Measurements from ENCODE around the gene NME3.

The NME3 gene

DNA sequence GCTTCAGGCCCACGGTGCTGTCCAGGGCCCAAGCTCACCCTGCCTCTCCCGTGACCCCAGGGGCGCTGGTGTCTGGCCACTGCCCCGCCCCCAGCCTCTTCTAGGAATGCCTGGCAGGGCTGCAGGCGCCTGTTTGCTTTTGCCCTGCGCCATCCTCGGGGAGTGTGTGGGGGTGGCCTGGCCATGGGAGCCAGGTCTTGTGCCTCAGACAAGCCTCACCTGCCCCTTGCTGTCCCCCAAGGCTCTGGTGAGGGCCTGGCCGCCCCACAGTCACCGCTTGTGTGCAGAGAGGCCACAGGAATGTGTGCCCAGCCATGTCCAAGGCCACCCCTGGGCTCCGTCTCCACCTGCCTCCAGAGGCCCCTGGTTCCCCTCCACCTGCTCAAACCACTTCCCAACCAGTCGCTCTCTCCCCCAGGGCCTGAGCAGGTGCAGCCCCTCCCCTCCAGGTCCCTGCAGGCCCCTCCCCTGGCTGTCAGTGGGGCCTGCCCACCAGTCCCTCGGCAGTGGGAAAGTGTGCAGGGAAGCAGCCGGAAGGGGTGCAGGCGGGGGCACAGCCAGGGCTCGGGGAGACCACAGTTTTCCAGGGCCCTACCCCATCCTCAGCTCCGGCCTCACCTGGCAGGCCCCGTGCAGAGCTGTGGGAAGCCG is 23.0 kb upstream of the NME3 start:
- H3K4me3 ChIP-seq (replicated peaks; ENCODE audit: low read depth, low read length): no peak overlapping the region
- TF ChIP-seq, protein P1, sequence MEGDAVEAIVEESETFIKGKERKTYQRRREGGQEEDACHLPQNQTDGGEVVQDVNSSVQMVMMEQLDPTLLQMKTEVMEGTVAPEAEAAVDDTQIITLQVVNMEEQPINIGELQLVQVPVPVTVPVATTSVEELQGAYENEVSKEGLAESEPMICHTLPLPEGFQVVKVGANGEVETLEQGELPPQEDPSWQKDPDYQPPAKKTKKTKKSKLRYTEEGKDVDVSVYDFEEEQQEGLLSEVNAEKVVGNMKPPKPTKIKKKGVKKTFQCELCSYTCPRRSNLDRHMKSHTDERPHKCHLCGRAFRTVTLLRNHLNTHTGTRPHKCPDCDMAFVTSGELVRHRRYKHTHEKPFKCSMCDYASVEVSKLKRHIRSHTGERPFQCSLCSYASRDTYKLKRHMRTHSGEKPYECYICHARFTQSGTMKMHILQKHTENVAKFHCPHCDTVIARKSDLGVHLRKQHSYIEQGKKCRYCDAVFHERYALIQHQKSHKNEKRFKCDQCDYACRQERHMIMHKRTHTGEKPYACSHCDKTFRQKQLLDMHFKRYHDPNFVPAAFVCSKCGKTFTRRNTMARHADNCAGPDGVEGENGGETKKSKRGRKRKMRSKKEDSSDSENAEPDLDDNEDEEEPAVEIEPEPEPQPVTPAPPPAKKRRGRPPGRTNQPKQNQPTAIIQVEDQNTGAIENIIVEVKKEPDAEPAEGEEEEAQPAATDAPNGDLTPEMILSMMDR (IDR thresholded peaks at IDR 0.05; ENCODE audit: low read depth, low read length, missing control alignments): no peak
- no peak for DNase-seq (ENCODE audit: extremely low read depth, low read depth)

DNA sequence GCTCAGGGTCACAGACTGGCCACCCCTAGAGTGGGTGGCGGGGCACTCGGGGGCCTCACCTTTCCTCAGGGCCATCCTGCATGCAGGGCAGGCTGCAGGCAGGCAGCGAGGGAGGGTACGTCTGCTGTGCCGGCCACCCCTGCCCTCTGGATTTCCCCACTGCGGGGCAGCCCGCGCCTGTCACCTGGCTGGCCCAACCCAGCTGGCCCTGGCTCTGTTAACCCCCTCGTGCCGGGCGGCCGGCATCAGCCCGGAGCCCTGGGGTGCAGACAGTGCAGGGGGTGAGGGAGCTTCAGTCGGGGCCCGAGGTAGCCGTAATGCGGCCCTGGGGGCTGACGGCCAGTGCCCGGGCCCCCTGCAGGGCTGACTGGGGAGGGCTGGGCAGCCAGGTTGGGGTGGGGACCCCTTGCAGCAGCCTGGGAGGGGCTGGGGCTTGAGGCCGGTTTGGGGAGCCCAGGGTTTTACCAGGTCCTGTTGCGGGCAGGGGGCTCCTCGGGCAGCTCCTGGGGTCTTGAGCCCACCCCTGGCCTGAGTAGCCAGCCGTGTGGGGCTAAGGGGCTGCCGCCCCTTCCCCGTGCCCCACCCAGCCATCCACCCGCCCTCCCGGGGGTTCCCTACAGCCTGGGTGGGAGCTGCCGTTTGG is 22.4 kb upstream of the NME3 start, which contains the start of gene IGFALS:
IGFALS (minus strand) TSS at position 128 of the 643 bp plus-strand sequence; CDS start at position 75, 53 bp downstream.
- TF ChIP-seq, protein P1 (IDR thresholded peaks at IDR 0.05; ENCODE audit: low read depth, low read length, missing control alignments): no peak
- no peak within 1 kb of the TSS for H3K4me3 ChIP-seq (replicated peaks; ENCODE audit: low read depth, low read length)
- no peak for DNase-seq (ENCODE audit: extremely low read depth, low read depth)

DNA sequence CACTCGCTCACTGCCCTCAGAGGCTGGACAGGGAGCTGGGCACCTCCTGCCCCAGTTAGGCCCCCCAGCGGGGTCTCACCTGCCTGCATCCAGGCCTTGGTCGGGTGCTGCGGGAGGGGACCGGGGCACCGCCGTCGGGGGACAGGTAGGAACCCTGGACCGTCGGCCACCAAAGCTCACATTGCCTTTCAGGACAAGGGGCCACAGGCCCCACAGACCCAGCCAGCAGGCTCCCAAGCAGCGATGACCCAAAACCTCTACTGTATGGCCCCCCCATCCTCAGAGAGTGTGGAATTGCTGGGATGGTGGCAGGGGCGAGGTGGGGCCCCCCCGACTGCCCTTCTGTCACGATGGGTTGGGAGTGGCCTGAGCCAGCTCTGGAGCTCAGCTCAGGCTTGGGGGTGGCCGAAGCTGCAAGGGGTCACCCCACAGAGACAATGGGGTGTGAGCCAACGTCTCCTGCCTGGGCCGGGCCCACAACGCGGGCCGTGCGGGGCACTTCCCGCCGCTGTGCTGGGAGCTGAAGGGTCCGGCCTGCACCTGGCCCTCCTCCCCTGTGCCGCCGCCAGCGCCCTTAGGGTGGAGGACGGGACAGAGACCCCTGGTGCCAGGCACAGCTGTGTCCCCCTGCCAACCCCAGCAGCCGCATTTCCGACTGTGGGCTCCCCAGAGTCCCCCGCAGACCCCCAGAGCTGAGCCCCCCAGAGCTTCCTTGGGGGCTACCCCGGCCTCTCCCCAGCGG is 21.7 kb upstream of the NME3 start:
- TF ChIP-seq, protein P1 (IDR thresholded peaks at IDR 0.05; ENCODE audit: low read depth, low read length, missing control alignments): no peak
- no peak overlapping the region for H3K4me3 ChIP-seq (replicated peaks; ENCODE audit: low read depth, low read length)
- DNase-seq (ENCODE audit: extremely low read depth, low read depth): no peak

DNA sequence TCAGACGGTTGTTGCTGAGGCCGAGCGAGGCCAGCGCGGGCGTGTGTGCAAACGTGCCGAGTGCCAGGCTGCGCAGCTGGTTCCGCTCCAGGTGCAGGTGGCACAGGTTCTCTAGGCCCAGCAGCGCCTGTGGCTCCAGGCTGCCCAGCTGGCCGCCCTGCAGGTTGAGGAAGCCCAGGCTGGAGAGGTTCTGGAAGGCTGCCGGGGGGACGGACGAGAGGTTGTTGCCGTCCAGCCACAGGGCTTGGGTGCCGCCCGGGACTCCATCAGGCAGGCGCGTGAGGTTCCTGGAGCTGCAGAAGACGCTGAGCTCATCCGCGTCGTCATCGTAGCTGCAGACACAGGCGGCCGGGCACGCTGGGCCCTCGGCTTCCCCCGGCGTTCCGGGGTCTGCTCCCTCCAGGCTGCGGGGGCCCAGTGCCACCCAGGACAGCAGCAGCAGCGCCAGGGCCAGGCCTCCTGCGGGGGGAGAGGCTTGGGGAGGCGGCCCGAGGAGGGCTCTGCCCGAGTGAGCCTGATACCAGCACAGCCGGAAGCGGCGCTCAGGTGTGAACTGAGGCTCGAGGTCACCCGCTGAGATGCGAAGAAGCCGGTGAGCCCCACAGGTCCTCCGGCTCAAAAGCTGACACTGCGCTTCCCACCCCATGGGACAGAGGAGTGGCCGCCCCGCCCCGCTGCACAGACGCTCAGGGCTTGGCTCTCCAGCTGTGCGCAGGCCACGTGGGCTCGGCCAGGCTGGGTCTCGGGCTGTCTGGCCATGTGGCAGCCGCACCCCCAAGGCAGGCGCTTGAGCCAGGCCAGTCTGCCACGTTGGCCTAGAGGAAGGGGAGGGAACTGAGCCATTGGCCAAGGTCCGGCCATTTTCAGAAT is 20.8 kb upstream of the NME3 start:
- H3K4me3 ChIP-seq (replicated peaks; ENCODE audit: low read depth, low read length): no peak overlapping the region
- DNase-seq (ENCODE audit: extremely low read depth, low read depth): no peak
- TF ChIP-seq, protein P1 (IDR thresholded peaks at IDR 0.05; ENCODE audit: low read depth, low read length, missing control alignments): no peak

DNA sequence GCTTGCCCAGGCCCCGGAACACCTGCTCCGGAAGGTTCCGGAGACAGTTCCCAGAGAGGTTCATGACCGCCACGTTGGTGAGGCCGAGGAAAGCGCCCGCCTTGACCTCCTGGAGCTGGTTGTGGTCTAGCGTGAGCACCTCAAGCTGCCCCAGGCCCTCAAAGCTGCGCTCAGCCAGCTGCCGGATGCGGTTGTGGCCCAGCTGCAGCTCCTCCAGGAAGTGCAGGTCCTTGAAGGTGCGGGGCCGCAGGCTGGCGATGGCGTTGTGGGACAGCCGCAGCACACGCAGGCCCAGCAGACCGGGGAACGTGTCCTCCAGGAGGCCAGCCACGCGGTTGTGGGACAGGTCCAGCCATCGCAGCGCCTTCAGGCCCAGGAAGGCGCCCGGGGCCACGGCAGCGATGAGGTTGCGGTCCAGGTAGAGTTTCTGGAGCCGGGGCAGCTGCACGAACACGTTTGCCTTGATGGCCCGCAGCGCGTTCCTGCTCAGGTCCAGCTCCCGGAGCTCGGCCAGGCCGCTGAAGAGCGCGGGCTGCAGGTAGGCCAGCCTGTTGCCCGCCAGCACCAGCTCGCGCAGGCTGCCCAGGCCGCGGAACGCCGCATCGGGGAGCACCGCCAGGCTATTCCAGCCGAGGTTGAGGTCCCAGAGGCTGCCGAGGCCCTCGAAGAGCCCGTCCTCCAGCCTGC is 20.1 kb upstream of the NME3 start:
- TF ChIP-seq, protein P1 (IDR thresholded peaks at IDR 0.05; ENCODE audit: low read depth, low read length, missing control alignments): no peak
- DNase-seq (ENCODE audit: extremely low read depth, low read depth): no peak
- H3K4me3 ChIP-seq (replicated peaks; ENCODE audit: low read depth, low read length): no peak overlapping the region
